ENCODE data around the gene OFD1.

The OFD1 gene

GRCh38 chrX:13790206-13791131, 55.9 kb downstream of the OFD1 start:
- no peak overlapping the region for H3K4me3 ChIP-seq (replicated peaks in 1 of 2; ENCODE audit: low read depth in 2 of 2, low read length in 2 of 2)
- peak; percentile 9 to 49 for DNase-seq (ENCODE audit: low read depth in 2 of 2)
- TF ChIP-seq CTCF (IDR thresholded peaks at IDR 0.05; ENCODE audit: low read depth, low read length) = no peak

- no peak for DNase-seq (ENCODE audit: low read depth in 2 of 2)
- TF ChIP-seq CTCF (IDR thresholded peaks at IDR 0.05; ENCODE audit: low read depth, low read length) = no peak
- H3K4me3 ChIP-seq (replicated peaks in 1 of 2; ENCODE audit: low read depth in 2 of 2, low read length in 2 of 2) = no peak overlapping the region
Observed at GRCh38 chrX:13791145-13791544, 56.6 kb downstream of the OFD1 start.

- DNase-seq (ENCODE audit: low read depth in 2 of 2) = no peak
- H3K4me3 ChIP-seq (replicated peaks in 1 of 2; ENCODE audit: low read depth in 2 of 2, low read length in 2 of 2) = no peak overlapping the region
- no peak for TF ChIP-seq CTCF (IDR thresholded peaks at IDR 0.05; ENCODE audit: low read depth, low read length)
Observed at GRCh38 chrX:13791559-13791958, 57.0 kb downstream of the OFD1 start.

GRCh38 chrX:13793897-13794296, 59.3 kb downstream of the OFD1 start:
- DNase-seq (ENCODE audit: low read depth in 2 of 2) = no peak
- no peak for TF ChIP-seq CTCF (IDR thresholded peaks at IDR 0.05; ENCODE audit: low read depth, low read length)
- H3K4me3 ChIP-seq (replicated peaks in 1 of 2; ENCODE audit: low read depth in 2 of 2, low read length in 2 of 2) = no peak overlapping the region

GRCh38 chrX:13794417-13794816, 59.9 kb downstream of the OFD1 start:
- TF ChIP-seq CTCF (IDR thresholded peaks at IDR 0.05; ENCODE audit: low read depth, low read length) = no peak
- no peak for DNase-seq (ENCODE audit: low read depth in 2 of 2)
- no peak overlapping the region for H3K4me3 ChIP-seq (replicated peaks in 1 of 2; ENCODE audit: low read depth in 2 of 2, low read length in 2 of 2)

- no peak for TF ChIP-seq CTCF (IDR thresholded peaks at IDR 0.05; ENCODE audit: low read depth, low read length)
- H3K4me3 ChIP-seq (replicated peaks in 1 of 2; ENCODE audit: low read depth in 2 of 2, low read length in 2 of 2) = no peak overlapping the region
Observed at GRCh38 chrX:13797512-13797911, 63.0 kb downstream of the OFD1 start.

More at GRCh38 chrX:13797512-13797911, 63.0 kb downstream of the OFD1 start:
- no peak for DNase-seq (ENCODE audit: low read depth in 2 of 2)
